K562 (cell line): ENCODE measurements around the gene NEK2. TPM values are rescaled to one million over a fixed set of nuclear protein-coding genes. Genes with fewer than 3 reads are reported as not detected.
A peak's percentile ranks its signal among the peaks of the same experiment; 100 is the strongest.

Experiments
- BRF1 ChIP-seq: IDR thresholded peaks from 3 replicates; pipeline ENCODE4 v1.6.1; 2011; ENCODE audit warnings: borderline replicate concordance, mild to moderate bottlenecking; ENCODE audit not compliant: insufficient read length; ENCODE audit errors: extremely low read depth
- FOSL1 ChIP-seq: fragments of 200-800 bp; sonication (Bioruptor generic); conservative IDR thresholded peaks from 2 replicates; pipeline ENCODE4 v1.6.1; 2016; ENCODE audit warnings: missing genetic modification characterization, missing compliant biosample characterization
- ID3 ChIP-seq, 2 experiments: fragments of 250-450 bp in 1 of 2; fragments of 450-650 bp in 1 of 2; sonication (Bioruptor Pico) in 1 of 2; IDR thresholded peaks; 2 replicates each; pipeline versions ENCODE4 v1.6.1 to v1.8.0; 2016 to 2021; ENCODE audit warnings: mild to moderate bottlenecking in 2 of 2, moderate library complexity in 2 of 2, missing compliant biosample characterization in 1 of 2, missing genetic modification characterization in 1 of 2
- KAT7 ChIP-seq: sonication (generic); formaldehyde crosslinking; IDR thresholded peaks from 2 replicates; pipeline ENCODE4 v1.8.0; 2022; ENCODE audit warnings: missing genetic modification reagents, mild to moderate bottlenecking, borderline replicate concordance
- MAFG ChIP-seq: fragments of 450-650 bp; conservative IDR thresholded peaks from 2 replicates; pipeline ENCODE4 v1.6.1; 2016; ENCODE audit warnings: missing genetic modification characterization, missing compliant biosample characterization
- MAZ ChIP-seq, 2 experiments: fragments of 450-650 bp in 1 of 2; sonication (generic) in 1 of 2; formaldehyde crosslinking; IDR thresholded peaks in 1 of 2; conservative IDR thresholded peaks in 1 of 2; 2 replicates each; pipeline versions ENCODE4 v1.4.0 to v1.5.0; 2020; ENCODE audit warnings: mild to moderate bottlenecking in 1 of 2, missing genetic modification reagents in 1 of 2
- MTA1 ChIP-seq: fragments of 450-650 bp; IDR thresholded peaks from 2 replicates; pipeline ENCODE4 v1.6.1; 2017; ENCODE audit warnings: borderline replicate concordance
- NFIC ChIP-seq: fragments of 450-650 bp; IDR thresholded peaks from 2 replicates; pipeline ENCODE4 v1.6.1; 2017; ENCODE audit warnings: mild to moderate bottlenecking, inconsistent platforms
- RCOR1 ChIP-seq, 2 experiments: IDR thresholded peaks; 2 replicates each; pipeline ENCODE4 v1.6.1; 2012; ENCODE audit warnings: low read depth in 2 of 2, low read length in 2 of 2, borderline replicate concordance in 1 of 2, improper control_type of control experiment in 1 of 2
- SNIP1 ChIP-seq: fragments of 450-650 bp; IDR thresholded peaks from 2 replicates; pipeline ENCODE4 v1.7.1; 2017; ENCODE audit warnings: low read depth, mild to moderate bottlenecking
- TCF15 ChIP-seq: fragments of 250-450 bp; sonication (Bioruptor Pico); IDR thresholded peaks from 2 replicates; pipeline ENCODE4 v1.8.0; 2022; ENCODE audit warnings: moderate library complexity, mild to moderate bottlenecking, inconsistent platforms
- ZNF696 ChIP-seq: fragments of 250-450 bp; sonication (Bioruptor Pico); conservative IDR thresholded peaks from 2 replicates; pipeline ENCODE4 v1.4.0; 2020; ENCODE audit warnings: mild to moderate bottlenecking, moderate library complexity
- ZSCAN32 ChIP-seq: fragments of 450-650 bp; formaldehyde crosslinking; IDR thresholded peaks from 2 replicates; pipeline ENCODE4 v1.4.0; 2020; ENCODE audit warnings: mild to moderate bottlenecking, moderate library complexity
- polyA plus RNA-seq, 8 experiments: library from polyadenylated mRNA; depleted of rRNA in 4 of 8; stranded (reverse) in 5 of 8; unstranded in 3 of 8; fragments of >200 nt; fragmentation: Nextera tagmentation in 2 of 8; fragmentation: Illumina TruSeq in 1 of 8; extraction: Ambion mirVana in 2 of 8; extraction: Trizol in 1 of 8; gene quantifications; 2 replicates each; pipeline versions ENCODE4 v1.2.1 to v1.2.3, GENCODE V29; 2011 to 2014; ENCODE audit warnings: inconsistent platforms in 1 of 8, missing spikeins in 1 of 8
- total RNA-seq, 7 experiments: library from RNA; depleted of rRNA in 6 of 7; stranded (reverse); fragments of >200 nt in 6 of 7; fragmentation: Illumina TruSeq in 2 of 7; extraction: Trizol in 2 of 7; gene quantifications; 2 replicates each; pipeline versions ENCODE4 v1.2.1 to v1.2.3, GENCODE V29; 2011 to 2021; ENCODE audit warnings: low replicate concordance in 1 of 7
- TF ChIP-seq, protein P1 (sequence below): fragments of 250-450 bp; sonication (Bioruptor Pico); IDR thresholded peaks from 2 replicates; pipeline ENCODE4 v1.4.0; 2020
- TF ChIP-seq, protein P2 (sequence below), 3 experiments: fragments of 200-800 bp in 1 of 3; fragments of 250-450 bp in 1 of 3; fragments of 450-650 bp in 1 of 3; sonication (Bioruptor Pico) in 1 of 3; sonication (Bioruptor generic) in 1 of 3; formaldehyde crosslinking in 1 of 3; IDR thresholded peaks; 2 replicates each; pipeline versions ENCODE4 v1.6.1 to v1.8.0; 2016 to 2022; ENCODE audit warnings: mild to moderate bottlenecking in 2 of 3, missing genetic modification characterization in 2 of 3, missing compliant biosample characterization in 1 of 3, moderate library complexity in 1 of 3
- TF ChIP-seq, protein P3 (sequence below): sonication (generic); formaldehyde crosslinking; IDR thresholded peaks from 2 replicates; pipeline ENCODE4 v1.8.0; 2022; ENCODE audit warnings: missing genetic modification reagents, mild to moderate bottlenecking, borderline replicate concordance

The NEK2 gene
- total and polyA plus RNA-seq, 9 of the 15 experiments (the other 6 are each of a cell fraction or from before 2014, with no cell fraction given), result 30.0 to 74.7 (median 66.4) TPM

DNA sequence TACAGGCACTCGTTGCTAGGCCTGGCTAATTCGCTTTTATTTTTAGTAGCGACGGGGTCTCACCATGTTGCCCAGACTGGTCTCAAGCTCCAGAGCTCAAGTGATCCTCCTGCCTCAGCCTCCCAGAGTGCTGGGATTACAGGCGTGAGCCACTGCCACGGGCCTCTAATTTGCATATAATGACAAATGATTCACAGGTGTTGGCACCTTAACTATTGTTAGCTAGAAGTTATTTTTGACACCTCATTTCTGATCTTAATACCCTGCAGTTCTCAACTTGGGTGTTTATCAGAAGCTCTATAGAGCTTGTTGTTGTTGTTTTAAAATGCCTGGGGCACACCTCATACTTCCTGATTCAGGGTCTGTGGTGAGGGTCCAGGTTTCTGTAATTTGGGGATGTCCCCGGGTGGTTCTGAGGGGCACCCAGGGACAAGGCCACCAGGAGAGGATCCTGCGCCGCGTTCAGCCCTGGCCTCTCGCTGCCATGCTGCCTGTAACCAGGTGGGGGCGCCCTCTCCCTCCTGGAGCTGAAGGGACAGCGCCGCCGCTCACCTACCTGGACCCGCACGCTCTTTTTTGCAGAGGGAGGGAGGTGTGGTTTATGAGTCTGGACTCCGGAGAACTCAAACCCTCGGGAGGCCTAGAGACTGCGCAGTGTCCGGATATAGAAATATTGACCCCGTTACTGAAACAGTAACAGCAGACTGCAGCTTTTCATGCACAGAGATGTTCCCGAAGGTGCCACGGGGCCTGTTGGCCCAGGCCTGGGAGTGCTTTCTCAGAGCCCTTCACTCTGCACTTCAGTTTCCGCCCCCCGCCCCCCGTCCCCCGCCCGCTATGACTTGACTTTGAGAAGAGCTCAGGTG lies 23.0 kb upstream of the NEK2 start (continued):
- TF ChIP-seq, protein P1, sequence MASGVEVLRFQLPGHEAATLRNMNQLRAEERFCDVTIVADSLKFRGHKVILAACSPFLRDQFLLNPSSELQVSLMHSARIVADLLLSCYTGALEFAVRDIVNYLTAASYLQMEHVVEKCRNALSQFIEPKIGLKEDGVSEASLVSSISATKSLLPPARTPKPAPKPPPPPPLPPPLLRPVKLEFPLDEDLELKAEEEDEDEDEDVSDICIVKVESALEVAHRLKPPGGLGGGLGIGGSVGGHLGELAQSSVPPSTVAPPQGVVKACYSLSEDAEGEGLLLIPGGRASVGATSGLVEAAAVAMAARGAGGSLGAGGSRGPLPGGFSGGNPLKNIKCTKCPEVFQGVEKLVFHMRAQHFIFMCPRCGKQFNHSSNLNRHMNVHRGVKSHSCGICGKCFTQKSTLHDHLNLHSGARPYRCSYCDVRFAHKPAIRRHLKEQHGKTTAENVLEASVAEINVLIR (CRISPR knock-in tag), result no peak
- peak in 1 of 2 experiments; percentile 68; a peak in 2 of 4 replicates for TF ChIP-seq RCOR1 (IDR thresholded peaks at IDR 0.05; ENCODE audit: borderline replicate concordance in 1 of 2, low read depth in 2 of 2, low read length in 2 of 2)
- no peak for TF ChIP-seq TCF15 (CRISPR knock-in tag)
- TF ChIP-seq ZSCAN32 (CRISPR knock-in tag), result no peak
- TF ChIP-seq FOSL1 (tag), result no peak
- TF ChIP-seq ZNF696 (CRISPR knock-in tag), result no peak
- TF ChIP-seq NFIC, result no peak
- TF ChIP-seq KAT7, result no peak
- TF ChIP-seq MAFG (tag), result no peak
- TF ChIP-seq, protein P2, sequence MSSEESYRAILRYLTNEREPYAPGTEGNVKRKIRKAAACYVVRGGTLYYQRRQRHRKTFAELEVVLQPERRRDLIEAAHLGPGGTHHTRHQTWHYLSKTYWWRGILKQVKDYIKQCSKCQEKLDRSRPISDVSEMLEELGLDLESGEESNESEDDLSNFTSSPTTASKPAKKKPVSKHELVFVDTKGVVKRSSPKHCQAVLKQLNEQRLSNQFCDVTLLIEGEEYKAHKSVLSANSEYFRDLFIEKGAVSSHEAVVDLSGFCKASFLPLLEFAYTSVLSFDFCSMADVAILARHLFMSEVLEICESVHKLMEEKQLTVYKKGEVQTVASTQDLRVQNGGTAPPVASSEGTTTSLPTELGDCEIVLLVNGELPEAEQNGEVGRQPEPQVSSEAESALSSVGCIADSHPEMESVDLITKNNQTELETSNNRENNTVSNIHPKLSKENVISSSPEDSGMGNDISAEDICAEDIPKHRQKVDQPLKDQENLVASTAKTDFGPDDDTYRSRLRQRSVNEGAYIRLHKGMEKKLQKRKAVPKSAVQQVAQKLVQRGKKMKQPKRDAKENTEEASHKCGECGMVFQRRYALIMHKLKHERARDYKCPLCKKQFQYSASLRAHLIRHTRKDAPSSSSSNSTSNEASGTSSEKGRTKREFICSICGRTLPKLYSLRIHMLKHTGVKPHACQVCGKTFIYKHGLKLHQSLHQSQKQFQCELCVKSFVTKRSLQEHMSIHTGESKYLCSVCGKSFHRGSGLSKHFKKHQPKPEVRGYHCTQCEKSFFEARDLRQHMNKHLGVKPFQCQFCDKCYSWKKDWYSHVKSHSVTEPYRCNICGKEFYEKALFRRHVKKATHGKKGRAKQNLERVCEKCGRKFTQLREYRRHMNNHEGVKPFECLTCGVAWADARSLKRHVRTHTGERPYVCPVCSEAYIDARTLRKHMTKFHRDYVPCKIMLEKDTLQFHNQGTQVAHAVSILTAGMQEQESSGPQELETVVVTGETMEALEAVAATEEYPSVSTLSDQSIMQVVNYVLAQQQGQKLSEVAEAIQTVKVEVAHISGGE (CRISPR knock-in tag; IDR thresholded peaks at IDR 0.05), result no peak
- TF ChIP-seq, protein P3, sequence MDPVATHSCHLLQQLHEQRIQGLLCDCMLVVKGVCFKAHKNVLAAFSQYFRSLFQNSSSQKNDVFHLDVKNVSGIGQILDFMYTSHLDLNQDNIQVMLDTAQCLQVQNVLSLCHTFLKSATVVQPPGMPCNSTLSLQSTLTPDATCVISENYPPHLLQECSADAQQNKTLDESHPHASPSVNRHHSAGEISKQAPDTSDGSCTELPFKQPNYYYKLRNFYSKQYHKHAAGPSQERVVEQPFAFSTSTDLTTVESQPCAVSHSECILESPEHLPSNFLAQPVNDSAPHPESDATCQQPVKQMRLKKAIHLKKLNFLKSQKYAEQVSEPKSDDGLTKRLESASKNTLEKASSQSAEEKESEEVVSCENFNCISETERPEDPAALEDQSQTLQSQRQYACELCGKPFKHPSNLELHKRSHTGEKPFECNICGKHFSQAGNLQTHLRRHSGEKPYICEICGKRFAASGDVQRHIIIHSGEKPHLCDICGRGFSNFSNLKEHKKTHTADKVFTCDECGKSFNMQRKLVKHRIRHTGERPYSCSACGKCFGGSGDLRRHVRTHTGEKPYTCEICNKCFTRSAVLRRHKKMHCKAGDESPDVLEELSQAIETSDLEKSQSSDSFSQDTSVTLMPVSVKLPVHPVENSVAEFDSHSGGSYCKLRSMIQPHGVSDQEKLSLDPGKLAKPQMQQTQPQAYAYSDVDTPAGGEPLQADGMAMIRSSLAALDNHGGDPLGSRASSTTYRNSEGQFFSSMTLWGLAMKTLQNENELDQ, result no peak
- no peak for TF ChIP-seq BRF1
- TF ChIP-seq SNIP1, result no peak
- peak; percentile 58 to 93; a peak in 3 of 4 replicates for TF ChIP-seq MAZ (CRISPR knock-in tag; conservative IDR thresholded peaks at IDR 0.05 in 1 of 2, IDR thresholded peaks at IDR 0.05 in 1 of 2)
- TF ChIP-seq MTA1, result no peak
- TF ChIP-seq ID3 (CRISPR knock-in tag; IDR thresholded peaks at IDR 0.05), result no peak
- TF ChIP-seq ID3 (tag; IDR thresholded peaks at IDR 0.05), result no peak
